Measurements from ENCODE around the gene TBC1D21.

- TF ChIP-seq CTCF (optimal IDR thresholded peaks at IDR 0.05 in 1 of 3, IDR thresholded peaks at IDR 0.05 in 1 of 3, conservative IDR thresholded peaks at IDR 0.05 in 1 of 3; ENCODE audit: extremely low read depth in 1 of 3, insufficient read depth in 2 of 3, low read length in 3 of 3) (no peak), EZH2 (IDR thresholded peaks at IDR 0.05; ENCODE audit: low read length) (no peak)
Observed at GRCh38 chr15:73921254-73921925, 48.0 kb downstream of the TBC1D21 start.
